ENCODE data around the gene TLE2.
"Not testable (repeated sequence)": the region's sequence is repeated elsewhere in the genome, so short reads cannot be mapped to it uniquely, and the experiment has no call there.

Gene TLE2

DNA sequence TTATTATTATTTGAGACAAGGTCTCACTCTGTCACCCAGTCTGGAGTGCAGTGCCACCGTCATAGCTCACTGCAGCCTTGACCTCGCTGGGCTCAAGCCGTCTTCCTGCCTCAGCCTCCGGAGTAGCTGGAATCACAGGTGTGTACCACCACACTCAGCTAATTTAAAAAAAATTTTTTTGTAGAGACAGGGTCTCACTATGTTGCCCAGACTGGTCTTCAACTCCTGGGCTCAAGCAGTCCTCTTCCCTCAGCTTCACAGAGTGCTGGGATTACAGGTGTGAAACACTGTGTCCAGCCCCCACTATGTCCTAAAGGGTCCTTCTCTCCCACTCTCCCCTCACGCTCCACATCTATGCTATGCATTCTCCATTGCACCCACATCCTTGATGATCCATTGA lies 9.1 kb upstream of the TLE2 start:
- FAIRE-seq (no peak), DNase-seq (ENCODE audit: low spot score) (no peak)

DNA sequence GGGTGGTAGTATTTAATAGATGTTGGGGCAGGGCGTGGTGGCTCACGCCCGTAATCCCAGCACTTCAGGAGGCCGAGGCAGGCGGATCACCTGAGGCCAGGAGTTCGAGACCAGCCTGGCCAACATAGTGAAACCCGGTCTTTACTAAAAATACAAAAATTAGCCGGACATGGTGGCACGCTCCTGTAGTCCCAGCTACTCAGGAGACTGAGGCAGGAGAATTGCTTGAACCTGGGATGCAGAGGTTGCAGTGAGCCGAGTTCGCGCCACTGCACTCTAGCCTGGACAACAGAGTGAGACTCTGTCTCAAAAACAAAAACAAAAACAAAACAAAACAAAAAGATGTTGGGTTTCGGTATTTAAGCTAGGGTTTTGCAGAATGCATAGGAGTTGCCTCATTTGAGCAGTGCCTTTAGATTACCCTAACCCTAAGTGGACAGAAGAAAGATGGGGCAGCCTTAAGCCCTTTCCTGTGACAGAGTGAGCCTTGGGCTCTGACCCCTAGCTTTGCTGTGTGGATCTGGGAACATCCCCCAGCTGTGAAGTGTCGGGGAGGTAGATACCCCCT lies 8.0 kb upstream of the TLE2 start:
- not testable (repeated sequence) for FAIRE-seq; DNase-seq (ENCODE audit: low spot score)

DNA sequence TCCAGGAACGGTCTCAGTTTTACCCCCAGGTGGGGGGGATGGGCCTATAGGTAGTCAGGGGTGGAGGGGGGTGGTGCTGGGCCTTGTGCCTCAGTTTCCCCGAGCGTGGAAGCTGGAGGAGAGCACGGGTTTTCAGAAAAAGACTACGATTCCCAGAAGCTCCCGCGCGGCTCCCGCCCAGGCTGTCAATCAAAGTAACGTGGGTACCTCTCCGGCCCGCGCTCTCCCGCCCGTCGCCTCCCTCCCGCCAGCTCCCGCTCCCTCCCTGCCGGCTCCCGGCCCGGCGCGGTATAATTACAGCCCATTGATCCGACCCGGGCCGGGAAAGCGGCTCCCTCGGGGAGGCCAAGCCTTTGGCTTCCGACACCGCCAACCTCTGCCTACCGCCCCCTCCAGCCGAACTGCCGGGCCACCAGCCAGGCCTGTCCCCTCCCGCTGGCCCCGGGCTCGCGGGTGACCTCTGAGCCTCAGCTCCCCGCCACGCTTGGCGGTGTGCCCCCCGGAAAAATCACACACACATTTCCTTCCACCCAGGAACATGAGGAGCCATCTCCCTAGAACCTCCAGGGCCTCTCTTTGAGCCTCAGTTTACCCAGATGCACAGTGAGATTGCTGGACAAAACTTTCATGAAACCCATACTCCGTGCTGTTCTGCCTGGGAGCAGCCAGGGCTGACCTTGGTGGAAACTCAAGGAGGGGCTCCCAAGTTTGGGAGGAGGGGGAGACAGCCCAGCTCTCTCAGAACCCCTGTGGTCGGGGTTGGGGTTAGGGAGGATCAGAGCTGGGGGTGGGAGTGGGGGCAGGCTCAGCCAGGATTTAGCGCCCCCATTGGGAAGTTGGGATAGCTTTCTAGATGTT lies 7.3 kb upstream of the TLE2 start:
- DNase-seq (ENCODE audit: low spot score) (peak; percentile 78), FAIRE-seq (no peak)

DNA sequence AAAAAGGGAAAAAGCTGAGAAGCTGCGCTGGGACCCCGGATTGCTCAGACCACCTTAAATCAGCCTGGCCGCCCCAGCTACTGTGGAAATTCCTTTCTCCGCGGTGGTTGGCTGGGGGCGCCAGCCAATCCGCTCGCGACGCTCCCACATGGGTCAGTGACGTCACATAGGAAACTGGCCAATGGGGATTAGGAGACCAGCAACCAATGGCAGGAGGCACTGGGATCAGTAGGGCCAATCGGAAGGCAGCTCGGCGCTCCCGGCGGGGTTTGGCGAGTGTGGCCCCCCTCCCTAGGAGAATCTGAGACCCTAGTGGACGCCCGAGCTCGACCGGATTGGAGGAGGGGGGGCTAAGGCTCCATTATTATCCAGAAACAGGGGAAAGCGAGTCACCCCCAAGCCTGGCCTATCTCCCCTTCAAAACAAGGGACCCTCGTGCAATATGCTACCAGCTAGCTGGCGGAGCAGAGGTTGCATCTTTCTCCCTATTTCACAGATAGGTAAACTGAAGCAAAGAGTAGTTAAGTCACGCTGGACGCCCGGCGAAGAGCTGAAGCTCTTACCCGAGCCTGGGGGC lies 6.5 kb upstream of the TLE2 start:
- FAIRE-seq, result peak; percentile 93
- peak; percentile 97 for DNase-seq (ENCODE audit: low spot score)

DNA sequence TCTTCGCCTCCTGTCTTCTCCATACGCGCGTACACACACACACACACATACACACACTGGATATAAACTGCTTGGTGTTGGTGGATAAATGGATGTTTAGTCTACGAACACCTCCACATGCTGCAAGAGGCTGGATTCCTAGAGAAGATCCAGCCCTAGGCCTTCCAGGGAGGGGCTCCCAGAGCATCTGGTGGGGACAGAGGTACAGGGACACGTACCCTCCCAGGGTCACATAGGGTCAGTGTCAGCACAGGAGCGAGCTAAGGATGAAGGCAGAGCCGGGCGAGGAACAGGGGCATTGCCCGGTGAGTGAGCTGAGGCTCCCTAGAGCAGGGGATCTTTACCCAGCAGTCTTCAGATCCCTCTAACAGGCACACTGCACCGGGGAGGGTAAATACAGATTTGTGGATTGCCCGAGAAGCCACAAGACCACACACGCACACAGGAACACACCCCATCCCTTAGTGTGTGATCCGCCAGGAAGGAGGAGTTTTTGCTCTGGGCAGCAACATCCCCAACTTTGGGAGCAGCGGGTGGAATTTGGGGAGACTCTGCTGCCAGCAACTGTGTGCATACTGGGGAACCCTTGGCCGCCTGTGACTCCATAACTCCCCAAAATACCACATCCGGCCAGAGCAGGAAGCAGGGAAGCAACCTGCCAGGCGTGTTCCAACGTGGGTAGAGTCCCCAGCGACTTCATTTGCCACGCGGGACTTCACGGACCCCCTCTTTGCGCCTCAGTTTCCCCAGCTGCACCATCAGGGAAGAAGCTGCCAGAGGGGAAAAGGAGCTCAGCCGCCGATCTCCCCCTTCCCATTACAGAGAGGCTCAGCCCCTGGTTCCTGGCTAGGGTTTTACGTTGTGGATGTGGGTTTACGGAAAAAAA lies 5.8 kb upstream of the TLE2 start:
- FAIRE-seq, result no peak
- peak; percentile 6 for DNase-seq (ENCODE audit: low spot score)

DNA sequence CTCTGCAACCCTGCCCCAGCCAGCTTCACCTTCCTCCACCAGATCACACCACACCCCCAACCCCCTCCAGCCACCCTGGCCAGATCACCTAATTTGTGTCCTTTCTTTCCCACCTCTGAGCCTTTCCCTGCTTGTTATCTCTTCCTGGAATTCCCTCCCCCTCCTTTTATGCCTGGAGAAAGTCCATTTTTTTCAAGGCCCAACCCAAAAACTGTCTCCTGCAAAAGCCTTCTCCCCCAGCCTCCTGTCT lies 5.3 kb upstream of the TLE2 start:
- DNase-seq (ENCODE audit: low spot score) (no peak), FAIRE-seq (no peak)

DNA sequence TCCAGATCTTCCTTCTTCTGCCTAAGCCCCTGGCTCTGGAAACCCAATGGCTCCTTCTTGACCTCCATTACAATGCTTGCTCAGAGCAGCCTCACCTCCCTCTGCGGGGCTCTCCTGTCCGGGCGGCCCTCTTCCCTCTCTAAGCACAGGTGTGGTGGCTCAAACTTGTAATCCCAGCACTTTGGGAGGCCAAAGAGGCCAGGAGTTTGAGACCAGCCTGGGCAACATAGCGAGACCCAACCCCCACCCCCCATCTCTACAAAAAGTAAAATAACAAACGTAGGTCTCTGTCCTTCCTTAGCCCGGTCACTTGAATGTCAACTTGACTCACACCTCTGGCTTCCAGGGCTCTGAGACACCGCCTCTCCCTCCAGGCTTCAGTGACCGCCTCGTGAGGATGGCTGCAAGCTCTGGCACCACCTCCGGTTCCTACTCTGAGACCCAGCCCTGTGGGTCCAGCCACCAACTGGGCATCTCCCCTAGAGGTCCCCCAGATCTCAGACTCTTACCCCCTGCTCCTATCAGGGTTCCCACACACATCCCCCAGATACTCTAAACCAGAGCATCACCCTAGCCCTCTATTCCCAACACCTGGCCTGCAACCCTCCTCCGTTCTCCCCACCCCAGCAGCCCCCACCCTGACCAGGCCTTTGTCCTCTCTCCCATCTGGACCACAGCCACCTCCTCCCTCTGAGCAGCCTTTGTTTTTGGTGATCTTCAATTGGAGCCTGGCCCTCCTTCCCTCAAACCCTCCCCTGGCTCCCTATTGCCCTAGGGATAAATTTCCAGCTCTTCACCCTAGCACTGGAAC lies 4.7 kb upstream of the TLE2 start:
- DNase-seq (ENCODE audit: low spot score), result peak; percentile 5
- no peak for FAIRE-seq

DNA sequence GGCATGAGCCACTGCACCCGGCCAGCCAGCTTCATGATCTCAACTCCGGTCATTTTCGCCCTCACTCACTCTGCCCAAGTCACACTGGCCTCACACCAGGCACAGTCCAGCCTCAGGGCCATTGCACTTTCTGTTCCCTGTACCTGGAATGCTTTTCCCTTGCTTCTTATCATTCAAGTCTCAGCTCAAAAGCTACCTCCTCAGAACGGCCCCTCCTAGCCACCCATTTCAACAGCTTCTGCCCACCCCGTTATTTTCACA lies 2.5 kb upstream of the TLE2 start:
- FAIRE-seq, result no peak
- no peak for DNase-seq (ENCODE audit: low spot score)

DNA sequence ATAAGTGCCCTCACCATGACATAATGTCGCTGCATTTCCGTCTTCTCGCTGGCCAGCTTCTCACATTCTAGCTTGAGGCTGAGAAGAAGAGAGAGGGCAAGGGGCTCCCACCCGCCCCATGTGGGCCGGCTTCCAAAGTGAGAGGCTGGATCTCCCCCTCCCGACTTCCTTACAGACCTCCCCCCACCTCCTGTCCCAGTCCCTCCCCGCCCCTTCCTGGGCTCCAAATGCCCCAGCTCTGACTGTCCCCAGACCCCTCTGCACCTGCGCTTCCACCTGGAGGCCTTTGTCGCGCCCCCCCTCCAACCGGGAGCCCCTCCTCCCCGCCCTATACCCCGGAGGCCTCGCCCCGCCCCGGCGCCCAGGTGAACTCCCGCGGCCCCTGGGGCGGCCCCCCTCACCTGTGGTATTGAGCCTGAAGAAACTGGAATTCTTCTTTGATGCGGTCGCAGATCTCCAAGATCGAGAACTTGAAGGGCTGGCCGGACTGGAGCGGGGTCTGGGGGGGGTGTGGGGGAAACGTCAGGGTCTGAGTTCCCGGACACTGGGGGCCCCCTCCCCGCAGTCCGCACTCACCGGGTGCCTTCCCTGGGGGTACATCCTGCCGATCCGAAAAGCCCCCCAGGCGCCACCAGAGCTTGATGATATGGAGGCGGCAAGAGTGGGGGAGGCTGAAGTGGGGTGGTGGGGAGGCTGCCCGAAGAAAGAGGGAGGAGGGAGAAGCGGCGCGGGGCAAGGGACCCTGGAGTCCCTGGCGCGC lies 595 bp downstream of the TLE2 start:
- FAIRE-seq (no peak), DNase-seq (ENCODE audit: low spot score) (no peak)

DNA sequence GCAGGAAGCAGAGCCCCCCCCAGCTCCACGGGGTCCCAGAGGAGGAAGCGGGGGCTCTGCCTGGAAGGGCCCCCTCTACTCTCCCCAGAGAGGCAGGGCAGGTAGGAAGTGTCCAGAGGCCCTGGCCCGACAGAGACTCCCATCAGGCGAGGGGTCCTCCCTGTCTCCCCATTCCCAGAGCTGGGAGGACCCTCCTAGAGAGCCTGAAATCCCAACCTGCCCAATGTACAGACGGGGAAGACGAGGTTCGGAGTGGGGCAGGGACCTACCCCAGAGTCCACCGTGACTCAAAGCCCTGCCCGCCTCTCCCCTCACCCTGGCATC lies 1.1 kb downstream of the TLE2 start:
- DNase-seq (ENCODE audit: low spot score) (no peak), FAIRE-seq (no peak)

DNA sequence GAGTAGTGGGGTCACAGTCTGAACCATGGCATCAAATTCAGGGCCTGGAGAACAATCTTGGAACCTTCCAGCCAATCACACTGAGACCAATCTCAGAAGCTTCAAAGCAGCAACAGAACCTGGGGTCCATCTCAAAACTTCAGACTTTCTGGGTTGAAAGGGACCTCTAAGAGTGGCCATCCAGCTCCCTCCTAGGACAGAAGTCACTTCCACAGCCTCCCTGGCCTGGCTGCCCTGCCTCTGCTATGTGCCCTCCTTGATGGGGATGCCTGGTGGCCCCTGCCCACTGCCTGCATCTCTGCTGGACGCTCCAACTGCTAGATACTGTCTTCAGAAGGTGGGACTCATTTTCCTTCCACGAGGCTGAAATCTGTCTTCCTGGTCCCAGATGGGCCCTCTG lies 1.8 kb downstream of the TLE2 start:
- DNase-seq (ENCODE audit: low spot score) (no peak), FAIRE-seq (no peak)

DNA sequence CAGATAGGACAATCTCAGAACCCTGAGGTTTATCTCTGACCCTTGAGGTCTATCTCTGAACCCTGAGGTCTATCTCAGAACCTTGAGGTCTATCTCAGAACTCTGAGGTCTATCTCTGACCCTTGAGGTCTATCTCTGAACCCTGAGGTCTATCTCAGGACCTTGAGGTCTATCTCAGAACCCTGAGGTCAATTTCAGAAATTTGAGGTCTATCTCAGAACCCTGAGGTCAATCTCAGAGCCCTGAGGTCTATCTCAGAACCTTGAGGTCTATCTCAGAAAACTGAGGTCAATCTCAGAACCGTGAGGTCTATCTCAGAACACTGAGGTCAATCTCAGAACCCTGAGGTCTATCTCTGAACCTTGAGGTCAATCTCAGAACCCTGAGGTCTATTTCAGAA lies 2.3 kb downstream of the TLE2 start:
- DNase-seq (ENCODE audit: low spot score) (no peak), FAIRE-seq (no peak)

DNA sequence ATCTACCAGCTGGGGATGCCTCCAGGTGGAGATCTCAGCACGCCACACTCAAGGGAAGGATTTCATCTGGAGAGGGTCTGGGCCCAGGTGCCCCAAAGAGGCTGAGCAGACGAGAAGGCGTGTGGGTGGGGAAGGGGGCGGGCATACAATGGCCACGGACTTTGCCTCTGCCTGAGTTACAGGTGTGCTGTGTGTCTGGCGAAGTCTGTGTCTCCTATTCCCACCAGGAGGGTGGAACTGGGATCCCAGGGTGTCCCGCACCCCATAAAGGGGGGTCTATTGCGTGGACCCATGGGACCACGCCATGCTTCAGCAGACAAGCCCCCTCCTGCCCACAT lies 3.6 kb downstream of the TLE2 start:
- no peak for DNase-seq (ENCODE audit: low spot score)
- no peak for FAIRE-seq

DNA sequence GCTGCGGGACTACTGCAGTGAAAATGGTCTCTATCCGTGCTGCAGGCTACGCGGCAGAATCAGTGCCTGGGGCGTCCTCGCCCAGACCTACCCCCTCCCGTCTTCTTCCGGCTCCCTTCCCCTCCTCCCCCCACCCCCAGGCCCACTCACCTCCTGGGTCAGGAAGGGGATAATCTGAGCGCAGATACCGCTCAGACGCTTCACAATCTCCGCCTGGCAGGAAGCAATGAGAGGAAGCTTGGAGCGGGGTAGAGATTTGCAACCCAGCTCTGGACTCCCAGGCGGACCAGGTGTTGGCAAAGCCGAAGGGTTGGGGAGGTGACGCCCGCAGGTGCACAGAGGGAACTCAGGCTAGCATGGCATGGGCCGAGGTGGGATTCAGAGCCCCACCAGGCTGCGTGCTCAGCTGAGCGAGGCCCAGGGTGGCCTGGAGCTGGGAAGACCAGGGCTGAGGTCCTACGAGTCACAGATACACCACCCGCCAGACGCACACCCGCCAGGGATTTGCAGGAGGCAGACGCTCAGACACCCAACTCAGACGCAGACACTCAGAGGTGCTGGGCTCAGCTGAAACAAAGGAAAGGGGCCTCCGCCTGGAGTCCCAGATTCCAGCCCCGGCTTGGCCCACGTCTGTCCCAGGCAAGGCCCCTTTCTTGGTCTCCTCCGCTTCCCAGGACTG lies 4.1 kb downstream of the TLE2 start:
- no peak for FAIRE-seq
- DNase-seq (ENCODE audit: low spot score), result no peak

DNA sequence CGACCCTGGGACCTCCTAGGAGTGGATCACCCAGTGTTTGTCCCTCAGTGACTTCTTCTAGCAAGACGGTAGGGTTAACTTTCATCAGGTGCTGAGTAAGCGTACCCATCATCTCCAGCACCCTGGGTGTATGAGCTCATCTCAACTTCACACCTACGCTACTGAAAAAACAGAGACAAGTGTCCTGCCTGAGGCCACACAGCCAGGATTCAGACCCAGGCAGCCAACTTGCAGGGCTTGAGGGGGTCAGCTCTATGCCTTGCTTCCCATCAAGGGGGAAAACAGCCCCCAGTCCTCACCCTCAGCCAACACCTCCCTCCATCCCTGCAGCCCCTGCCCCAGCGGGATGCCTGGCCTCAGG lies 4.6 kb downstream of the TLE2 start:
- DNase-seq (ENCODE audit: low spot score) (no peak), FAIRE-seq (no peak)

DNA sequence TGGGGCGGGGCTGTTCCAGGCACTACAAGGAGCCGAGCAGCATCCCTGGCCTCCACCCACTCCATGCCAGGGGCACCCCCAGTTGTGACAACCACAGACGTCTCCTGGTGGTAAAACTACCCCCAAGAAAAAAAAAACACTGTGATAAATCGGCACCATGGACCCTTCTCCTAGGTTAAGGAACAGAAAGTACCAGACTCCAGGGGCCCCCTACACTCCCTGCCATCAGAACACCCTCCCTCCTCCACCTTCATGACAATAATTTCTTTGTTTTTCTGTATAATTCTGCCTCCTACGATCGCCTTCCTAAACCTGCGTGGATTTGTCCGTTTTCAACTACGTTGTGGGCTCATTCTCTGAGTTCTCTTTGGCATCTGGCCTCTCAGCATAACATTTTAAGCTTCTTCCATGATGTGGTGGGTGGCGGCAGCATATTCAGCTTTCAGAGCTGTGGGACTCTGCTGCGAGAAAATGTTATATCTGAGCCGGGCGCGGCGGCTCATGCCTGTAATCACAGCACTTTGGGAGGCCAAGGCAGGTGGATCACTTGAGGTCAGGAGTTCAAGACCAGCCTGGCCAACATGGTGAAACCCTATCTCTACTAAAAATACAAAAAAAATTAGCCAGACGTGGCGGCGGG lies 8.6 kb downstream of the TLE2 start:
- FAIRE-seq (no peak), DNase-seq (ENCODE audit: low spot score) (no peak)

DNA sequence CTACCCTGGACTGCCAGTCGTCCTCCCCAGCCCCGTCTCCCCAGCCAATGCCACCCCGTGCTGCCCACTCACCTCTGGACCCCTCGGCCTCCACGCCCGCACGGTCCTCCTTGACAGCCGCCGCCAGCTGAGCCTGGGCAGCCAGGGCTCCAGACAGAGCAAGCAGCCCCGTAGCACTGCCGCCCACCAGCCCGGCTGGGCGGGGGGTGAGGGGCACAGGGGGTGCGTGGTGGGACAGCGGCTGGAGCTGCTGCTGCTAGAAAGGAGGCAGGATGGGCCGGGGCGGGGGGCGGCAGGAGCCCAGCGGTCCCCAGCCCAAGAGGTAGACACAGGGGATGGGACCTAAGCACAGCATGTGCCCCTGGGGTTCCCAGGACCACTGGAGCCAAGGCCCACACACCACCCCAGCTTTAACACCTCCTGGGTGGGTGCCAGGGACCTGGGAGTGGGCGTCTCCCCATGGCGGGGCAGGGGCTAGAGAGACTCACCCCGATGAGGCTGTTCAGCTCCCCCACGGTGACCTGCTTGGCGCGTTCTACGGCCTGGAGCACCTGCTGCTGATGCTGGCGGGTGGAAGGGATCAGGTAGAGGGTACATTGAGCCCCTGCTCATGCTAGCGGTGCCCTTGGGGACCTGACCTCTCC lies 9.7 kb downstream of the TLE2 start:
- DNase-seq (ENCODE audit: low spot score) (no peak), FAIRE-seq (no peak)

DNA sequence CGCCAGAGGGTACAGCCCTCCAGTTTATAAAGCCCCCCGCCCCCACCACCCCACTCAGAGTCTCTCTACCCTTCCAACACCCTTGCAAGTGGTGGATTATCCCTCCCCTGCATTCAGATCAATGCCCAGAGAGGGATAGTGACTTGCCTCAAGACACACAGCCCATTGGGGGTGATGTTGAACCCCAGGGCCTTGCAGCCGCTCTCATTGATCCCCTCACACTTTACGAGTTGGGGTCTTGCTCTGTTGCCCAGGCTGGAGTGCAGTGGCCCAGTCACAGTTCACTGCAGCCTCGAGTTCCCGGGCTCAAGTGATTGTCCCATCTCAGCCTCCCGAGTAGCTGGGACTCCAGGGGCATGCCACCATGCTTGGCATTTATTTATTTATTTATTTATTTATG lies 11.2 kb downstream of the TLE2 start:
- DNase-seq (ENCODE audit: low spot score) (no peak), FAIRE-seq (no peak)

DNA sequence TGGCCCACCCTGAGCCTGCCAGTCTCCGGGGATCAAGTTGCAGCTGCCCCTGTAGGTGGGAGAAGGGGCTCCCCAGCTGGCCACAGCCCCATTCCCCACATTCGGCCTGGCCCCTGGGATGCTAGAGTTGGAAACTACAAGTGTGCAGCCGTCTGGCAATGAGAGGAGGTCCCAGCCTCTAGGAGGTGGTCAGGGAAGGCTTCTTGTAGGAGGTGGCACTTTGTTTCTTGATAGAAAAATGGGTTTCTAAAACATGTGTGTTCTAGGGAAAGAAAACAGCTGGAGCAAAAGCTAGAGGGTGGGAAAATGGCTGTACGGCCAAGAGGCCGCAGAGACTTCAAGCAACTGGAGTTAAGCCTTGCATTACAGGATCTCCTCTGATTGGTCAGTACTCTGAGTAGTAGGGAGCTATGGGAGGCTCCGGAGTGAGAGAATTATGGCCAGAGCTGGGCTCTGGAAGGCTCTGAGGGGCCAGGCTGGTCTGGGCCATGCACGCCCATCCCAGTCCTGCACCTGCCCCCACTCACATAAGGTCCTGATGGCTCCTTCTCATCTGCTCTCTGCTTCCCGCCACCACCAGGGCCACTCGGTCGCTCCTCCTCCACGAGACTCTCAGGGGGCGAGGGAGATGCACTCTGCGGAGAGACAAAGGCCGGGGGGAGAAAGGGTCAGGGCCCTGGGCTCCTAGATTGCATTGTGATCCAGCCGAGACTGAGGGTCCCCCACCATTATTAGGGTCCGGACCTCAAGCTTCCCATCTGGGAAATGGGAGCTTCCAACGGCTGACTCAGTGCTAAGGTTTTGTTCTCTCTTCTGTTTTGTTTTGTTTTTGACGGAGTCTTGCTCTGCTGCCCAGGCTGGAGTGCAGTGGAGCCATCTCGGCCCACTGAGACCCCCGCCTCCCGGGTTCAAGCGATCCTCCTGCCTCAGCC lies 13.7 kb downstream of the TLE2 start:
- FAIRE-seq, result no peak
- DNase-seq (ENCODE audit: low spot score), result no peak

Data from RCC 7860 (cell line).